IPS DF 4.7 (cell line): Measurements from ENCODE around the gene CCDC74B.
"Not testable (repeated sequence)": the region's sequence is repeated elsewhere in the genome, so short reads cannot be mapped to it uniquely, and the experiment has no call there.

Source experiments
- DNase-seq: peaks from one replicate; pipeline ENCODE4 v3.0.0-alpha.2; 2013; ENCODE audit warnings: low spot score; ENCODE audit errors: extremely low read depth

Gene CCDC74B

DNA sequence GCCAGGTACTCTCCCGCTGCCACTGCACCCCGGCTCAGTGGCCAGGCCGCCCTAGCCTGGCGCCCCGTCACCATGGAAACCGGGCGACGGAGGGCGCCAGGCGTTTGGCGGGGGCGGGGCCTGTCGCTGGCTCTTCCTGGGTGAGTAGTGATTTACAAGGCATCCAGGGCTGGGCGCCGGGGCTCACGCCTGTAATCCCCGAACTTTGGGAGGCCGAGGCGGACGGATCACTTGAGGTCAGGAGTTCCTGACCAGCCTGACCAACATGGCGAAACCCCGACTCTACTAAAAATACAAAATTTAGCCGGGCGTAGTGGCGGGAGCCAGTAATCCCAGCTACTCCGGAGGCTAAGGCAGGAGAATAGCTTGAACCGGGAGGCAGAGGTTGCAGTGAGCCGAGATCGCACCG is at the start of gene CCDC74B:
CCDC74B (minus strand) TSS at position 107 of the 409 bp plus-strand sequence. CDS start 116 bp downstream, outside the sequence.
- DNase-seq, result not testable (repeated sequence)

DNA sequence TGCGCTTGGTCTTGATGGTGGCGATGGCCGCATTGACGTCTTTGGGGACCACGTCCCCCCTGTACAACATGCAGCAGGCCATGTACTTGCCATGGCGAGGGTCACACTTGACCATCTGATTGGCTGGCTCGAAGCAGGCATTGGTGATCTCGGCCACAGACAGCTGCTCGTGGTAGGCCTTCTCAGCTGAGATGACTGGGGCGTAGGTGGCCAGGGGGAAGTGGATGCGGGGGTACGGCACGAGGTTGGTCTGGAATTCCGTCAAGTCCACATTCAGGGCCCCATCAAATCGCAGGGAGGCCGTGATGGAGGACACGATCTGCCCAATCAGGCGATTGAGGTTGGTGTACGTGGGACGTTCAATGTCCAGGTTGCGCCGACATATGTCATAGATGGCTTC is 48.9 kb upstream of the CCDC74B start:
- DNase-seq, result not testable (repeated sequence)

DNA sequence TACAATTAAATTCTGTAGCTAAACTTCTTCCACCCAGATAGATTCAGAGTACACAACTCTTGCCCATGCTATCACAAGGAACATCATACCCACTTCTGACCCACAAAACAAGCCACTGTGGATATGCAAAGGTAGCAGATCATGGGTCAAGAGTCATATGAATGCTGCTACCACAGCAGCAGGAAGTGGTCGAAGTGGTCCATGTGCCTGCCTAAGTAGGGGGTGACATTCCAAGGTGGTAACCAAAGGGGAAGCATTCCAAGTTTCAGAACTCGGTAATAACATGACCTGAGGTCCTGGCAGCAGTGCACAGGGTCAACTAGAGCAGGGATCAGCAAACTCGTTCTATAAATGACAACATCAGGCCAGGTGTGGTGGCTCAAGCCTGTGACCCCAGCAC is 47.5 kb upstream of the CCDC74B start:
- not testable (repeated sequence) for DNase-seq

DNA sequence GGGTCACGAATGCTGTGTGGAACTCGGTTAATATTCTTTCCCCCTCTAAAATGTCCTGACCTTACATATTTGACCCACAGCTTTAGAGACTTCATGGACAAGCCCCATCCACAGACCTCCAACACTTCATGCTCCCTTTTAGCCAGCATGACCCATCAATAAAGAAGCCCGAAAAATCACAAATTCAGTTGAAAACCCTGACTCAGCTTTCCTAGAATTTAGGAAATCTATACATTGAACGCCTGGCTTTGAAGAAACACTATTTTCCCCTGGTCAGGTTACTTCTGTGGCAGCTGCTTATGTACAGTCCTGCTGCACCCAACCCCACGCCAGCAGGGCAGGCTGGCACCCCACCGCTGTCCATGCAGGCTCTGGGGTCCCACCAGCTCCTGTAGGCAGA is 46.4 kb upstream of the CCDC74B start:
- DNase-seq, result not testable (repeated sequence)

DNA sequence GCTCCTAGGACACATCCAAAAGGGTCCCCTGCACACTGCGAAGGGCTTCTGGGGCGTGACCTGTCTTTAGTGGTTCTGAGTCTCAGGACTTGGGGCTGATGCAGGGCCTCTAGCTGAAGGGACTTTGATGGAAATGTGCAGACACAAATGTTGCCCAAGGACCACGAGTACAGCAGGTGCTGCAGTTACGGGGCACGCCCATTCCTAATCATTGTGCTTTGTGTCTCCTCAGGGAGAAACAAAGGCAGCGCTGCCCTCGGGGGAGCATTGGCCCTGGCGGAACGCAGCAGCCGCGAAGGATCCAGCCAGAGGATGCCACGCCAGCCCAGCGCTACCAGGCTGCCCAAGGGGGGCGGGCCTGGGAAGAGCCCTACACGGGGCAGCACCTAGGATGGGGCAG is 45.3 kb upstream of the CCDC74B start:
- DNase-seq, result no peak

DNA sequence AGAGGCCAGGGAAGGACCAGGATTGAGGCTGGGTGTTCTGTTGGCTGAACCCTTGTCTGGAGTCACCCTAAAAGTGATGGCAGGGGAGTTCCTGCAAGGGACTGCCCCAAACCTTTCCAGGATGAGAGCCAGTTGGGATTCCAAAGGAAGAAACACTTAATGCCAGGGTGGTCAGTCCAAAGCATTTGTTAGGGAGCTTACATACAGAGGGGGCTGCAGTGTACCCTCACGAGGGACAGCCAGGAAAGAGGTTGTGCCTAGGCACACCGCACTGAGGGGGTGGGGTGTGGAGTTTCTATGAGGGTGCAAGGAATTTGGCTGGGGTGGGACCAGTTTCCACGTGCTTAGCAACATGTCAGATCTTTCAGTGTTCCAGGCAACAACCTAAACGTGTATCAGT is 44.0 kb upstream of the CCDC74B start:
- DNase-seq, result not testable (repeated sequence)

DNA sequence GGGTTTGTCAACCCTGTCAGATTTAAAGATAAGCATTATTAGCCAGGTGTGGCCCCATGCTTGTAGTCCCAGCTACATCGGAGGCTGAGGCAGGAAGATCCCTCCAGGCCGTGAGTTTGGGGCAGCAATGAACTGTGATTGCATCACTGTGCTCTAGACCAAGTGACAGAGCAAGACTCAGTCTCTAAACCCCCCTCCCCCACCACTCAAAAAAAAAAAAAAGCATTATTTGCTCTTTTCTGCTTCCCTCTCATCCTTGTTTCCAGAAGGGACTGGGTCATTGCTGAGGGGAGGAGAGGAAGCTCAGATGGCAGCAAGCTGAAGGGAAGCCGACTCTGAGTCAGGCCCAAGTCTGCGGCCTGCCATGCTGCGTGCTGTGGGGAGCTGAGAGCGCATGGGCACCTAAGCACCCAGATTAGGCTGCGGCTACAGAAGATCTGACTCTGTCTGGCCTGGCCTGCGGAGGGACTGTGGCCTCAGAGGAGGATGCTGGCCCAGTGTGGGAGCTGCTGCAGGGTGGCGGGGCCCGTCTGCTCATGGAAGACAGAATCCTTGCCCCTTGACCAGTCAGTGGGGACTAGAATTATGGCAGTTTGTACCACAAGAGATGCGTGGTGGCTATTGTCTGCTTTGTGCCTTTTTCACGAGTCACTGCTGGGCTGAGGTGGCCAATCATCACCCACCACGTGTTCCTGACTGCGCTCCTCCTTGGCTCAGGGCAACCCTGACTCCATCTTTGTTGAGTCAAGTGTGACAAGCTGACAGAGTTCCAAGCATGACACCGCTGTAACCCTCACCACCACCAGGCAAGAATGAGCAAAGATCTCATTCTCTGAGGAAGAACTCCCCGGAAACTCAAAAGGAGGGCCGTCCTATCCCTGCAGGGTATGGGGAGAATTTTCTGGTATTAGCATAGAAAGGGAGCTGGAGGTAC is 43.2 kb upstream of the CCDC74B start:
- DNase-seq, result not testable (repeated sequence)

DNA sequence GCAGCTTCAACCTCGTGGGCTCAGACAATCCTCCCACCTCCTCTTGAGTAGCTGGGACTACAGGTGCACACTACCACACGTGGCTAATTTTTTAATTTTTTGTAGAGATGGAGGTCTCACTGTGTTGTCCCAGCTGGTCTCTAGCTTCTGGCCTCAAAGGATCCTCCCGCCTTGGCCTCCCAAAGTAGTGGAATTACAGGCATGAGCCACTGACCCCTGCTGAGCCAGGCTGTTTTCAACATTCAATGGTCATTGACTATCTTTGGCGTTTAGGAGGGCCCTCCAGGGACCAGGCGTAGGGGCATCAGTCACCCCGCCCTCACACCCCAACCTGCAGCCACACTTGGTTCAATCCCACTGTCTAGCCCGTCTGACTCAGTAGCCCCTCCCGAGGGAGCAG is 42.4 kb upstream of the CCDC74B start:
- no peak for DNase-seq

DNA sequence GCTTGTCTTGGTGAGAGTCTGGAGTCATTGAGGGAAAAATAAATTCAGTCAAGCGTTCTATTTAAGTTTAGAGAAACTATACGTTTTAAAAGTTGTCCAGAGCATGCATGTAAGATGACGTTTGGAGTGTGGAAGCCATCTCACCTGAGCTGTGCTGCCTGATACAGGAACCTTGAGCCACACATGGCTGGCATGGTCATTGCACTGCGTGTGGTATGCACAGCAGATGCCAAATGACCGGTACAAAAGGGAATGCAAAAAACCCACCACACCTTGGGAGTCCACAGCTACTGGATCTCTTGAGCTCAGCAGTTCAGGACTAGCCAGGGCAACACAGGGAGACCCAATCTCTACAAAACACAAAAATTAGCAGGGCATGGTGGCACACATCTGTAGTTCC is 41.5 kb upstream of the CCDC74B start:
- no peak for DNase-seq

DNA sequence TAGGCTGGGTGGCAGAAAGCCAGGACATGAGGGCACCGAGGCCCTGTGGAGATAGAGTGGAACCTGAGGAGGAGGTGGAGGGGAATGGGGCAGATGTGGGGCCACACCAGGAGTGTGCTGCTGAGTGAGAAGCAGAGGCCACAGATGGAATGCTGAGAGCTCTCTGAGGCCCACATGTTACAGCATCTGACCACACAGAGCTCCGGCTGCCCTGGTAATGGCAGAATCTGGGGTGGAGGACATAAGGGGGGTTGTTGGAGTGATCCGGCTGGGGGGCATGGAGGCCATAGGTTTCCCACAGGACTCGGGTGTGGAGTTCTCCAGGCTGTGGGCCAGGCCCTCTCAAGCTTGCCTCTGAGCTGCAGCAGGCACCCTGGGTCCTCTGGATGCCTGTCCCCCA is 41.0 kb upstream of the CCDC74B start:
- DNase-seq, result no peak

DNA sequence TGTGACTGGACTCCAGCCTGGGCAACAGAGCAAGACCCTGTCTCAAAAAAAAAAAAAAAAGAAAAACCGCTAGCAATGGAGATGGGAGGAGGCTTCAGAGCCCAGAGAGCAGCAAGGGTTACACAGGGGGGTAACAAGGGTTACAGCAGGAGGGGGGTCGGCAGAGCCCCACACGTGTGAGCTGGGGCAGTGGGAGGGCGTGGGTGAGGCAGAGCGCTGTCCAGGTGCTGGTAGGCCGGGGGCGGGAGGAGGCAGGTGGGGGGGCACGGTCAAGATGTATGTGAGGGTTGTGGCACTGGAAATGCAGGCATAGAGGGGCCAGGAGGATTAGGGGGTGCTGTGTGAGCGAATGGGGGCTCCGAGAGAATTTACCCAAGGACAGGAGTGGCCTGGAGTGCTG is 40.5 kb upstream of the CCDC74B start:
- no peak for DNase-seq

DNA sequence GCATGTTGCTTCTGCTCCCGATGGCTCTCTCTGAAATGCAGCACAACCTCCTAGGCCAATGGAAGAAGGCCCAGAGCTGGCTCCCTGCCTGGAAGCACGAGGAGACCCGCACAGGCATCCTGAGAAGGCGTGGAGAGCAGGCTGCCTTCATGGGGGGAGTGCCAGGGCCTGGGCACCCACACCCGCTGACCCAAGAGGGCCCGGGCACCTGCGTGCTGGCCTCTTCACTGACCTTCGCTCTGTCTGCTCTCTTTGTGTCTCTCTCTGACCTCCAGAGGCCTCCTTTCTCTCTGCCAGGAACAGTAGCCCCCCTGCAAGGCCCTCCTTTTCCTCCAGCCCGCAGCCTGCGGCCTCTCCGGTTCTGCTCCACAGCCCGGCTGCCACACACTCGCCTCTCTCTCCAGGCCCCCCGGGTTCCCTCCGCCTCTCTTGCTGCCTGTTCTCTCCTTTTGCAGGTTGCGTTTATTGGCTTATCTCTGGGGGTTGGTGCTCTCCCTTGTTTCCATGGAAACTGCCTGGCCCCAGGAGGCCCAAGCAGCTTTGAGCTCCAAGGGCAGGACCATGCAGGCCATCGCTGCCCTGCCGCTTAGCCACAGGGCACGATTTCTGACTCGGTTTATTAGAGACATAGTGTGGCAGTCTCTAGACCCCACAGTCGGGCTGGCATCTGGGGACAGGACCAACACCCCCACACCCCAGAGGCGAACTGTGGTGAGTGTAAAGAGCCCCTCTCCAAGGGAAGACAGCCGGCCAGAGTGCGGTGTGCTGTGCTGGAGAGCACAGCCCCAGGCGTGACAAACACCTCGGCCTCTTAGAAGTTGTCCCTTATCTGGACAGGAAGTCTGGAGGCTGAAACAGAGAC is 38.8 kb upstream of the CCDC74B start:
- DNase-seq, result no peak

DNA sequence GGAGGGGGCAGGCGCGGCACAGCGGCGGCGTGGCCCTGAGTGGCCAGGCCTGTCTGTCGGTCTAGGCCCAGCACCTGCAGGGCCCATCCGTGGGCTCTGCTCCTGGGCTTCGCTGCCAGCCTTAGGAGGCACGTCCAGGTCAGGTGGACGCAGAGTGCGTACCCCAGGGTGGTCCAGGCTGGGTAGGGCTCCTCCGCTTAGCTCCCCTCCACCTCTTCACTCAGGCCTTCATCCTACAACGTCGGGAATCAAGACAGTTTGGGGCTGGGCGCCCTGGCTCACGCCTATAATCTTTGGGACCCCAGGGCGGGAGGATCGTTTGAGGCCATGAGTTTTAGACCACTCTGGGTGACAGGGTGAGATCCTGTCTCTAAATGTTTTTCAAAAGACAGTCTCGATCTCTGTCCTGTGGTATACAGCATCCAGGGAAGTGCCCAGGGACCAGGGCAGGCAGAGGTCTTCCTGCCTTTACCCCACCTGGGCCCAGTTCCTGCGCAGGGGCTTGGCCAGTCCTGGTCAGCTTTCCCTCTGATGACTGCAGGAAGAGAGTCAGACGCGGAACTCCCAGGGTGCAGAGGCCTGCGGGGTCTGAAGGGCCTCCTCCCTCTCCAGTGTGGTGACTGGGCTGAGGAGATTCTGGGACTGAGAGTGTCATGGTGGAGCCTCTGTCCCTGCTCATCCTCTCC is 38.1 kb upstream of the CCDC74B start:
- not testable (repeated sequence) for DNase-seq

DNA sequence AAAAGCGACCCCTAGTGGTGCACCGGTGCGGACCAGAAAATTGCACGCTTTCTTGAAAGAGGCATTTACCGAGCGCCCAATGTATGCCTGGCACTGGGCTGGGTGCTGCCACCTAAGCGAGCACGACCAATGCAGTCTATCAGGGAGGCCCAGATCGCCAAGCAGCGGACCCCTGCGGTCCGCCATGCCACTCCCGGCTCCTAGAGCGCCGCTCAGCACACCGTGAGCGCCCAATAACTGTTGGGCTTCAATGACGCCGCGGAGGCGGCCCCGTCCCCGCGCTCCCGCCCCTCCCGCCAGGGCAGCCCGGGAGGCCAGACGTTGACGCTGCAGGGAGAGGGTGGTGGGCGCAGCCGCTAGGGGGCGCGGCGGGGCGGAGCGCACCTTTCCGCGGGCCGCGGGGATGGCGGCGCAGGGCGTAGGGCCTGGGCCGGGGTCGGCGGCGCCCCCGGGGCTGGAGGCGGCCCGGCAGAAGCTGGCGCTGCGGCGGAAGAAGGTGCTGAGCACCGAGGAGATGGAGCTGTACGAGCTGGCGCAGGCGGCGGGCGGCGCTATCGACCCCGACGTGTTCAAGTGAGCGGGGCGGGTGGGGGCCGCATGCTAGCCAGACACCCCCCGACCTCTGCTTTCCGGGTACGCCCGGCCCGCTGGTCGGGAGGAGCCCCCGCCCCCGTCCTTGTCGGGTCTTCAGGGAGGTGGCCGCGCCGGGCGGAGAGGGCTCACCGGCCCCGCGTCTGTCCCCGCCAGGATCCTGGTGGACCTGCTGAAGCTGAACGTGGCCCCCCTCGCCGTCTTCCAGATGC is 37.2 kb upstream of the CCDC74B start, which contains the start of gene MZT2B:
MZT2B (plus strand) TSS at position 383 of the 803 bp plus-strand sequence; CDS start at position 404, 21 bp downstream.
- peak; percentile 16 for DNase-seq

DNA sequence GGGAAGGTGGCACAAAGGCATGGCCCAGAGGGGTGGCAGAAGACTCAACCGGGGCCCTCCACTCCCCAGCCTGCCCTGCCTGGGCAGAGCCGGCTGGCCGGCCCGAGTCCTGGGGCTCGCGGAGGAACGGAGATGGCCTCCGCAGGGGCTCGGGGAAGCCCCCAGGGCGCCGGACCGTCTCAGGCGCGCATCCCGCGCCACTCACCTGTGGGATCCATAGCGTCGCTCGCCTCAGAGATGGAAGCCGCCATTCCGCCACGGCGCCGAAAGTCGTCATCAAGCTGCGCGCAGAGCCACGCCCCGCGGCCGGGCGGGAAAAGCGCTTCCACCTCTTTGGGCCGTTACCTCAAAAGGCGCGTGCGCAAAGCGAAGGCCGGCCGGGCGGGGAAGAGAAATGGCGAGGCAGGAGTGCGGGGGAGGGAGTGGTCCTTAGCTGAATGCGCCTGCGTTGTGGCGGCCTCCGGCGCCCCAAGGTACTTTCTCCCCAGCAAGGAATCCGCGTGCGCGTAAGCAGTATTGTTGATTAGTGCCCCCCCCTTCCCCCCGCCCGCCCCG is 36.5 kb upstream of the CCDC74B start, which contains the start of gene SMPD4:
SMPD4 (minus strand) TSS at position 278 of the 555 bp plus-strand sequence. CDS start 5,010 bp downstream, outside the sequence.
- peak; percentile 69 for DNase-seq

DNA sequence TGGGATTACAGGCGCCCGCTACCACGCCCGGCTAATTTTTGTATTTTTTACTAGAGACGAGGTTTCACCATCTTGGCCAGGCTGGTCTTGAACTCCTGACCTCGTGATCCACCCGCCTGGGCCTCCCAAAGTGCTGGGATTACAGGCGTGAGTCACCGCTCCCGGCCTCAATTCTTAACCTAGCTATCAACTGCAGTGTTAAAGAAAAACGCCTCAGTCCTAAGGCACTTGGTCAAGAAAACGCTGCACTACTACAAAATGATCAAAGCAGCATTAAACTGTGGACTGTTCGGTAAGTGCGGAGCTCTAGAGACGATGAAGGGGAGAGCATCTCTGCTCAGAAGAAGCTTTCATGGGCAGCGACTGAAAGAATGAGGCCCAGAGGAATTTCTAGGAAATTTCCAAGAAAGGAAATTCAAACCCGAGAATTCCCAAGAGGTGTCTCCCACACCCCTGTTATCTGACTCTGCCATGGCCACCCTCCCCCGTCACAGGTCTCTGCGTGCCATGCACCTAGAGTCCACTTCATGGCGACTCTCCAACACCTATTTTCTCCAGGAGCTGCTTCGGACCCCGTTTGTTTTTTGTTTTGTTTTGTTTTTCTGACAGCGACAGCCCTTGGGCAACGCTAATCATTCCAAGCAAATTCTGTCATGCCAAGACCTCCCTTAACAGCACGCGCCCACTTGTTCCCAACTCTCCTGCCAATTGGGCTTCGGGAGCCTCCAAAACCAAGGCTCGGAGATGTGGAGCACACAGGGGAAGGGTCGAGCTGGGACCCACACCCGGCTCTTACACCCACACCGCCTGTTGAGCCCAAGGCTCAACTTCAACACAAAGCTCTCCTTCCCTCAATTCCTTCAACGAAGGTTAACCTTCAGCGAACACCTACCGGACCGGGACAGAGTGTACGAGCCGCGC is 35.8 kb upstream of the CCDC74B start:
- not testable (repeated sequence) for DNase-seq

DNA sequence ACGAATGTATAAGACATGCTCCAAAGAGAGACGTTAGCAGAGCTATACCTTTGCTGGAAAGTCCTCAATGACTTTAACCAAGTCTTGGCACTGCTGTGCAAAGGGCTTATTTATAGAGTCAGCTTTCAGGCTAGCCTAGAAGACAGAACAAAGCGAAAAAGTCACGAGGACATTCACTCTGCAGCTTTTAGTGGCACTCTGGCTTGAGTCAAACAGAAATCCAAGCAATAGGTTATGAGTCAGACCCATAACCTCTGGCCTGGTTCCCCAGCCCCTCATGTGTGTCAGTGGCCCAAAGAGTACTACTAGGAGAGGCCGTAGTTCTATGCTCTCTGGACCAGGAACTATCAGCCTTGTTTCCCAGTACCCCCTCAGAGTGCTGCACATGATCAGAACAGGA is 30.0 kb upstream of the CCDC74B start:
- not testable (repeated sequence) for DNase-seq

DNA sequence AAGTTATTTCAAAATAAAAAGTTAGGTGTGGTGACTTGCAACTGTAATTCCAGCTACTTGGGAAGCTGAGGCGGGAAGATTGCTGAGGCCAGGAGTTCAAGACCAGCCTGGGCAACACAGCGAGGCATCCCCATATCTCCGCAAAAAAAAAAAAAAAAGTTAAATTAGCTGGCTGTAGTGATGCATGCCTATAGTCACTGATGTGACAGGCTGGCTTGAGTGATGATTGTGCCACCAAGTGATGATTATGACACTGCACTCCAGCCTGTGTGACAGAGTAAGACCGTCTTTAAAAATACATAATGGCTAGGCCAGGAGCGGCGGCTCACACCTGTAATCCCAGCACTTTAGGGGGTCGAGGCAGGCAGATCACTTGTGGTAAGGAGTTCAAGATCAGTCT is 25.0 kb upstream of the CCDC74B start:
- DNase-seq, result no peak

DNA sequence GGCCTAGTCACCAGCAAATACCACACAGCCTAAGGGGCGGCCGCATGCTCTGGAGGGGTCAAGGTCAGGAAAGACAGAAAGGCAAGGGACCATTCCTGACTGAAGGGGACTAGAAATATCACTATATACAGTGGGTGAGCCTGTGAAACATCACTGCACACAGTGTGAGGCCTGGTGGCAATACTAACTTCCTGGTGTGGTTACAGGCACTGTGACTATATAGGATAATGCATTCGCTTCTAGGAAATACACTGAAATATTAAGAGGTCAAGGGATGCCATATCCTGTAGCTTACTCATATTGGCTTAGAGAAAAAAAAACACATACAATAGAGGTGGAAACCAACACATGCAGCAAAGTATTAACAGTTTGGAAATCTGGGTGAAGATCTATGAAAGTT is 24.3 kb upstream of the CCDC74B start:
- DNase-seq, result not testable (repeated sequence)
